GM21576 (cell line): ENCODE data around the gene KCNJ9.
"Not testable (repeated sequence)": the region's sequence is repeated elsewhere in the genome, so short reads cannot be mapped to it uniquely, and the experiment has no call there.

Experiments used
- ATAC-seq: cut with Tn5 transposase; IDR thresholded peaks from one replicate; pipeline ENCODE4 v1.9.1; 2021; ENCODE audit warnings: mild to moderate bottlenecking, moderate library complexity; ENCODE audit not compliant: unreplicated experiment

The KCNJ9 gene

DNA sequence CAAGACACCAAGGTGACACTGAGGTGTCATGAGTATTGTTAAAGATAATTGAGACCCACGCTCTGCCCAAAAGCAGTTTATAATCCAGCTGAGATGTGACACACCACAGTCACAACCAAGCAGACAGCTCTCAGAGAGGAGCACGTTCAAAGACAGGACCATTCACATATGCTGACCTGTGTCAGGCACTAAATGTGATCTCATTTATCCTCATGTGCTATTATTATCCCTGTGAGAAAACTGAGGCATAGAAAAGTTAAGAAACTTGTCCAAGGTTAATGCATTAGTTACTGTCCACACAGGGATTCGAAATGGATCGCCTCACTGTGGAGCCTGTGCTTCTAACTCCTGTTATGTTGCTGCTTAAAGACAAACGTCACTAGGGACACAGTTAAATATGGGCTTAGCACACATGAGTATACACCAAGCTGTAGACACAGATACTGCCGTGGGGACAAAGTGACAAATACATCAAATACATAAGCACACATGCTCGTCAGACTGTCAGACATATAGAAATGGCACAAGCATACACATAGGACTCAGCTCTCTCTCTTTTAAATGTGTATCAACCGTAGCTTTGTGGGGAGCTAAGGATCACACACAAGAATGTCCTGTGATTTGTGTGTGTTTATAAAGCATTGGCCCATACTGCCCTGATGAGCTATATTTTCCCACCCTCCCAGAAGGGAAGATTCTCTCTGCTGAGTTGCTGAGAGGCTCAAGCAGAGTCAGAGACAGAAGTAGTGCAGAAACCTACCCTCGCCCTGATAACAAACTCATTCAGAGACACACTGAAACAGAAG lies 20.6 kb downstream of the KCNJ9 start:
- no peak for ATAC-seq

DNA sequence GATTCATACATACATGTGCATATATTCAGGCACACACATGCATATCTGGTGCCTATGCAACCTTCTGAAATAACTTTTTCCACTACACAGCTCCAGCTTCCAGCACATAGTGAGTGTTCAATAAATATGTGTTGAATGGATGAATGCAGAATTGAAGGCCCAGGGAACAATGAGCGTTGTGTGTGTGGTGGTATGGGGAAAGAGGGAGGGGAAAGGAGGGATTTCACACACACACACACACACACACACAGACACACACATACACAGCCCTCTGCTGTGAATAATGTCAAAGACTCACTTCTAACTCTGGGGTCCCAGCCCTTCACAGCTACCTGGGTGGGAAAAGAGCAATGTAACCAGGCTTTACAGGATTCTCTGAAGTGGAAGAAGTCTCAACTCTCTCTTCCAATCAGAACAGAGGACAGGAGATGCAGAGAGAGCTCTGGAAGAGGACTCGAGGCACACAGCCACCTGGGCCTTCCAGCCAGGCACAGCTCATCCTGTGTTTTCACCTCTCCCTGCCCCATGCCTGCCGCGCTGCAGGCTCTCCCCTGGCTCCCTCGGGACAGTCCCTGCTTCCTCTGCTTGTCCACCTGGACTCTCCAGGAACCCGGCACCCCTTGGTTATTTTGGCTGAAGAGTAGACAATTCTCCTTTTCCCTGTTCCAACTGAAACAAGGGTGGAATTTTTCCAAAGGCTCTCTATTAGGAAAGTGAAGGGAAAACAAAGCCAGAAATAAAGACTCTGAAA lies 22.5 kb downstream of the KCNJ9 start:
- ATAC-seq = no peak

DNA sequence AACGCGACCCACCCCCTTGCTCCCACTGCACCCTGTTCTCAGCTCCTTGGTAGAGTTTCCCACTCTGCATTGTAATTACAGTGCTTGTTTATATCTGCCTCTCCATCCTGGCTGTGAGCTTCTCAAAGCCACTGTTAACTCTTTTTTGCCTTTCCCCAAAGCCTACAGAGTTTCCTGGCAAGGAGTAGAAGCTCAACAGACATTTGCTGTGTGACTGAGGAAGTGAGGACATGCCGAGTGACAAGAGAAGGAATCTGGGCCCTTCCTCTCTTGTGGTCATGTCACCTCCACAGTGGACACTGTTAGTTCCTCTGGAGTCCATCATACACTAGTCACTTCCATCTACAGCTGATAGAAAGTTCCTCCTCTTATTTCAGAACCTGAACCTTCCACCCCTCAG lies 23.1 kb downstream of the KCNJ9 start:
- no peak for ATAC-seq

DNA sequence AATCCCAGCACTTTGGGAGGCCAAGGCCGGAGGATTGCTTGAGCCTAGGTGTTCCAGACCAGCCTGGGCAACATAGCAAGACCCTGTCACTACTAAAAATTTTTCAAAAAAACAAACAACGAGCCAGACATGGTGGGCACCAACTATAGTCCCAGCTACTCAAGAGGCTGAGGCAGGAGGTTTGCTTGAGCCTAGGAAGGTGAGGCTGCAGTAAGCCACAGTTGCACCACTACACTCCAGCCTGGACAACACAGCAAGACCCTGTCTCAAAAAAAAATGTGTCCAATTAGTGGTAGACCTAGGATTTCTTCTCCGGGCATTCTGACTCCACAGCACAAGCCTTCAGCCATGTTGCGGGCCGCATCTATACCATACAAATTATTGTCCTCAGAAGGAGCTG lies 23.8 kb downstream of the KCNJ9 start:
- ATAC-seq = no peak

DNA sequence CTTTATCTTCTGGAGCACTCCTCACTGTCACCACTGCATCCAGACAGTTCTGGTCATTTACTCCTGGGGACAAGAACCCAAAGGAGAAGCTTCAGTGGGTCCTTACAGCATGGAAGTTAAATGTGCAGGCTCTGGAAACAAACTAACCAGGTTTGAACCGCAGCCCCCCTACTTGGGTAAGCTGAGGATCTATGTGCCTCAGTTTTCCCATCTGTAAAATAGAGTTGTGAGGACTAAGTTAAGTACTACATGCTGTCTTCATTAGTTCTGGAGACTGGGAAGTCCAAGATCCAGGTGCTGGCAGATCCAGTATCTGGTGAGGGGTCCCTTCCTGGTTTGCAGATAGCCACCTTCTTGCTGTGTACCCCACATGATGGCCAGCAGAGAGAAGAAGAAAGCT lies 26.2 kb downstream of the KCNJ9 start:
- ATAC-seq = no peak

DNA sequence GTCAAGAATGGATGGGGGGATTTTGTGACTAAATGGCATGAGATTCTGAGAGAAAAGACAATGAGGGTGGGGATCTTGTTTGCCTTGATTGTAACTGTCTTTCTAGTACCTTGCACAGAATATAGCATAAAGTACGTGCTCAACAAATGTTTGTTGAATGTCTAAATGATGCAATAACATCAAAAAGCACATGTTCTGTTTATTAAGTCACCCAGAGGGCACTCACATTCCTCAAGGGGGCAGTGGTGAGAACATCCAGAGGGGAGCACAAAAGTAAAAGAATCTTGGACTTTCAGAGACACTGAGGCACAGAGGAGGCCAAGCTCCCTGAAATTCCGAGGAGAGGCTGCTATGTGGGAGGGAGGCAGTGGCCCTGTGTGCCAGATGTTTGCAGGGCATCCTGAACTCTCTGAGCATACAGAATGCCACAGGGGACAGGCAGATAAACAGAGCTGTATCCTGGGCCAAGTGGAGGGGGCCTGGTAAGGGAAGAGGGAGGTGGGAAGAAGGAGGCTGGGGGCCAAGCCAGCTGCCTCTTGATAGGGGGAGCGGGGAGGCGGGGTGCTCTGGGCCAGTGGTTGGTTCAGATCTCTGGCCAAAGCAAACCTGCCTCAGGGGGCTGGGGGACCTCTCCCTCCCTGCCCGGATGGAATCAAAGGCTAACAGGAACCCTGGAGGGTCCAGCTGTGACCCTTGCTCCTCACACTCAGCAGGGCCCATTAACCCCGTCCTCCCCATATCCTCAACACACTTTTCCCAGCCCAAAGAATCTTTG lies 27.7 kb downstream of the KCNJ9 start:
- no peak for ATAC-seq

DNA sequence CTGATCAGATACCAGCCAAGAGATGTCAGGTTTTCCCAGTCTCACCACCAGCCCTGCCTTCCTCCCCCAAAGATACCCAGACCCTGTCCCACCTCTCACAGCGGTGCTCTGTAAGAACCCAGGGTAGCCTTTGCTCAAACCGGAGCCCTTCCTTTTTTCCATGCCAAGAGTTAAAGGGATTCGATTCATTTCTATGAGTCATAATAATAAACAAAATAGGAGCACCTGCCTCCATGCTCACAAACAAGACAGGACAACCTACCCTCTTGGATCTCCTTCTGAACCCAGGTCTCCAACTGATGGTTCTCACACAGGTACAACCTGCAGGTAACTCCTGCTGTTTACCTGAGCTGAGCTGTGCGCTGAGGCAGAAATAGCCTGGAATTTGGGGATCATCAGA lies 28.3 kb downstream of the KCNJ9 start:
- no peak for ATAC-seq

DNA sequence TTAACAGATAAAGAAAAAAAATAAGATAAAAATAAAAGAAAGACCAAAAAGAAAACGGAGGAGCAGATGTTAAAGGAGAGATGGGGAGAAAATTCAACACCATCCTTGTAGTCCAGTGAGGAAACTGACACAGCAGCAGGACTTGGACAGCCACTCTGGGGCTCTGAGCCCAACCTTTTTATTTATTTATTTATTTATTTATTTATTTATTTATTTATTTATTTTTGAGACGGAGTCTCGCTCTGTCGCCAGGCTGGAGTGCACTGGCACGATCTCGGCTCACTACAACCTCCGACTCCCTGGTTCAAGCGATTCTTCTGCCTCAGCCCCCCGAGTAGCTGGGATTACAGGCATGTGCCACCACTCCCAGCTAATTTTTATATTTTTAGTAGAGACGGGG lies 30.1 kb downstream of the KCNJ9 start:
- ATAC-seq = not testable (repeated sequence)

DNA sequence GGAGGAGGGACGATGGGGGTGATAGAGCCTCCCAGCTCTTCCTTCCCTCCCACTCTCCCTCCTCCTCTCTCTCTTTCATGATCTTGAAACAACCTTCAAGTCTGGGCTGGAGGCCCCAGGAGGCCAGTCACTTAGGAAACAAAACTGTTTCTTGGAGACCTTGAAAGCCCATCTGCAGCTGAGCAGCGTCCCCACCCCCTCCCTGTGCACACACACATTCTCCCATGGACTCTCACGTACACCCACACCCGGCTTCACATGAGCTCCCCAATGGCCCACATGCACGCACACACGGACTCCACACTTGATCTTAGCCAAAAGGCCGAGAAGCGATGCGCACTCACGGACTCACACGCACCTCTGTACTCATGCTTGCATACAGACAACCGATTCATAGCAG lies 31.0 kb downstream of the KCNJ9 start:
- ATAC-seq = no peak

DNA sequence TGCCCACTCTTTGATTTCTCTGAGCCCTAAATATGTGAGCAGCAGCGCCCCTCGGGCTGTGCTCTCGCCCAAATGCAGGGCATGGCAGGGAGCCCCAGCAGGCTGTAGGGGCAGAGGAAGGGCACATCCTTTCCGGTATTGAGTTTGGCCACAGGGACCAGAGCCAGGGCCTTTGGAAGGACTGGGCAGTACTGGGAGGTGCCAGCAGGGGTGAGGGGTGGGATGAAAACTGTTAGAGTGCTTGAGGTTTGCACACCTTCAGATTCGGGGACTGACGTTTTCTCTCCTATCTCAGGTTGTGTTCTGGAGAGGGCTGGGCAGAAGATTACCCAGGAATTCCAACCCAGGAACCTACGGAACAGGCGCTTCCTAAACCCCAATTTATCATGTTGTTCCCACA lies 32.1 kb downstream of the KCNJ9 start:
- ATAC-seq = no peak

DNA sequence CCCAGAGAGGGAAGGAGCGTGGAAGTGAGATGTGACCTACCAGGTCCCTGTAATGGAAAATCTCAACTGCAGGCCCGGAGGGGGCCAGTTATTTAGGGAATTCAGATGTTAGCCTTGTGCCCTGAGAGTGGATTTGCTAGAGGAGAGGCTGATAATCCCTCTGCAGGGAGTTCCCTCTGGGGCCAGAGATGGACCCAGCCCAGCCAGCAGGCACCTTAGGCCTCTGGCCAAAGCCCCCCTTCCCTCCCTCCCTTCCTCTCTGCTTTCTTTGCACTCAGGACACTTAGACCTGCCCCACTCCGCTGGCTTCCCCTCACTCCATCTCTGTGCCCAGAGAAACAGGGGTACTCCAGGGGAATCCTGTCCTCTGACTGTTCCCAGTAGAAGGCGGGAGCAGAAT lies 32.7 kb downstream of the KCNJ9 start:
- no peak for ATAC-seq

DNA sequence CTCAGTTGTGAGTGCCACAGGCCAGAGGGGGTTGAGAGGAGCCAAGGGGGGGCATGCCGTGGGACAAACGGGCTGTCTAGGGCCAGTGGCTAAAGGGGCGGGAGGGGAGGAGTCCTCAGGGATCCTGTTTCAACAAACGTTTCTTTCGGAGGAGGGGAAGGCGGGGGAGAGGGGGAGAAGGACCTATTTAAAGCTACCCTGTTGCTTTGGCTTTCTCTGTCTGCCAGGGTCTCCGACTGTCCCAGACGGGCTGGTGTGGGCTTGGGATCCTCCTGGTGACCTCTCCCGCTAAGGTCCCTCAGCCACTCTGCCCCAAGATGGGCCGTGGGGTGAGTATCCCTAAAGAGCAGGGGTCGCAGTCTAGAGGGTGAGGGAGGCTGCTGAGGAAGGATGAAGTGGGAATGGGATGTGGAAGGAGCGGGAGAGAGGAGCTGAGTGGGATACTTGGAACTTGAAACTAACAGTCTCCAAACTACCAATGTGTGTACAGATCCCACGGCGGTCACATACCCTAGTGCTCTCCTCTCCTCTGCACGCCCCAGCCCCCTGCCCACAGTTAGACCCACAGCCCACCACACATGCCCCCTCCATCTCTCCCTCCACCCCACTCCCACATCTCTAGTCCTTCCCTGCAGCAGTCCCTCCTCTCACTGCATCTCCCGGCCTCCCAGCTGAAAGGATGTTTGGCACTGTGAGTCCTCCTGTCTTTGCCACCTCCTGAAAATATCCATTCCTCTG lies 34.4 kb downstream of the KCNJ9 start, which contains the start of gene ATP1A2:
Gene ATP1A2 (plus strand): TSS at position 215 of the 738 bp plus-strand sequence. CDS start 103 bp downstream, at position 318.
- ATAC-seq = no peak

DNA sequence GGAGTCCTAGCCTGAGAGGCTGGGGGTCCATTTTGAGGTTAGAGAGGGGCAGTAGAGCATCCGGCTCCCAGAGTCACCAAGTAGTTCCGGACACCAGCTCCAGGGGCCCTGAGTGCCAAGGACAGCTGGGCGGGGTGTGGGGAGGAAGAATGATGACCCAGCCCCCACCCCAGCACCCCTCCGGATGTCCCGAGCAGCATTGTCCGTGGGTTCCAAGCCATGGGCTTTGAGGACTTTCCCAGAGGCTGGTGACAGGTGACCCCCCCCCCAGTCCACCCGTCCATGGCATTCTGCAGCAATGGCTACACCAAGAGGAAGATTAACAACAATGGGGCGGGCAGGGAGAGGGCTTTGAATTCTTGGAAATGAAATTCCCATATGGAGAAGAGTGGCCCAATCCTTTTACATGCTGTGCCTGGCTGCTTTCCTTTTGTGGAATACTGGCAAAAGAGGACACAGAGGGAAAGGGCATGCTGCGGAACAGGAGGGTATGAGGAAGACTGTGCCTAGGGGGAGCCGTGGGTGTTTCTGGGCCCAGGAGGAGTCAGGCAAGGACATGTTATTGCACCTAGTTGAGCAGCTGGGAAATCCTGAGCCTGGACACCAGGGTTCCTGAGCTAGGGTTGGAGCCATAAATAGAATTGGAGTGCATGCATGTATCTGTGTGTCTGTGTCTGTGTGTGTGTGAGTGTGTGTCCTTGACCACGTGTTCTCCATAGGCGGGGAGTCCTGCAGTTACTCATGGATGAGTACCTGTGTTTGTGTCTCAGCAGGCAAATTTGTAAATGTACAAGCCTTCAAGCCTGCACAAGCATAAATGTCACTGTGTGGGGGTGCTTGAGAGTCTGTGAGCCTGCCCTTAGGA lies 35.2 kb downstream of the KCNJ9 start:
- no peak for ATAC-seq

DNA sequence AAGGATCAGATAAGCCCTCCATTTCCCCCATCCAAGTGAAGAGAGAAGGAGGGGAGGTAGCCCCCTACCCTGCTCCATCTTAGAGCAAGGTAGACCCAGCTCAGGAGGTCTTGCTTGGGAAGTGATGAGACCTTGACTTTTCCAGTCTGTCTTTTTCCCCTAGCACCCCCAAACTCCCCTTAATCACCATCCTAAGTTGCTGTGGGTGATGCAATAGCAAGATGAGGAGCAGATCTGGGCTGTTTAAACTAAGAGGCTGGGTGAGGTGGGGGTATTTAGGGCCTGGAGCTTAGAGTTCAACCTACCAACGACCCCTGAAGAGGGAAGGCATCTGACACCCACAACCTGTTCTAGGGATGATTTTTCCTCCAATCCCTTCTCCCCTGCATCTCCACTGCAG lies 36.0 kb downstream of the KCNJ9 start:
- ATAC-seq = no peak

DNA sequence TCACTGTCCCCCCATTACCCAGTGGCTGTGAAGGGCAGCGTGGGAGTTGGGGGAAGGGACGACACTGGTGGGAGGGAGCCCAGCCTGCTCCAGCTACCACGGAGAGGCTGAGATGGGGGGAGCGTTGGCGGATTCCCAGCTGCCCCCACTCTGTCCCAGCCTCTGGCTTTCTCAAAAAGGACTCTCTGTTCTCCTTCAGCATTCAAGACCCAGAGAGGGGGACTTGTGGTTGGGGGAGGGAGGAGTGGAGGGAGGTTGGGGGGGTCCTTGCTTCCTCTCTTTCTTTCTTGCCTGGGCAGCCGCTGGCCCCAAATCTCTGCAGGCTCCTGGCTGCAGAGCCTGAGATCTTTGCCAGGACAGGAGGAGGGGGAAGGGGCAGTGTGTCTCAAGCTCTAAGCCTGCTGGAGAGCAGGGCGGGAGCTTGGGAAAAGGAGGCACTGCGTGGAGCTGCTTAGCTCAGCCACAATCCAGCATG lies 36.4 kb downstream of the KCNJ9 start:
- ATAC-seq = no peak

DNA sequence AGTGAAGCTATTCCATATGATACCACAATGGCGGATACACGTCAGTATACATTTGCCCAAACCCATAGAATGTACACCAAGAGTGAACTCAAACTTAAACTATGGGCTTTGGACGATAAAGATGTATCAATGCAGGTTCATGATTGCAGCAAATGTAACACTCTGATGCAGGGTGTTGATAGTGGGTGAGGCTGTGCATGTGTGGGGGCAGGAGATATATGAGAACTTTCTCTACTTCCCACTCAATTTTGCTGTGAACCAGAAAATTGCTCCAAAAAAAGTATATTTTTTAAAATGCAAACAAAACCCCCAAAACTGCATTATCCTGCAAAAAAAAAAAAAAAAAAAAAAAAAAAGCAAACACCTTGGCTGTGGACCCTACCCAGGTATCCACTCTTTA lies 37.6 kb downstream of the KCNJ9 start:
- ATAC-seq = no peak

DNA sequence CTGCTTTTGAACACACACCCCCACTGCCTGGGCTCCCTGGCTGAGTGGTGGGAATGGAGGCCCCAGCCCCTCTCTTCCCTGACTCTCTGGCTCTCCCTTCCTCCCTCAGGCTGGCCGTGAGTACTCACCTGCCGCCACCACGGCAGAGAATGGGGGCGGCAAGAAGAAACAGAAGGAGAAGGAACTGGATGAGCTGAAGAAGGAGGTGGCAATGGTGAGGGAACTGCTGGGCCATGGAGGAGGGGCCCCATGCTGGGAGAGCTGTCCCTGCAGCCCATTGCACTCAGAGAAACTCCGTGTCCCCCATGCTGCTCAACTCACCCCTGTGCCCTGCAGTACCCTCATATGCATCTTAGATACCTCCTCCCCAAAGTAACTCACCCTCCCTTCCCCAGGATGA lies 39.5 kb downstream of the KCNJ9 start:
- no peak for ATAC-seq

DNA sequence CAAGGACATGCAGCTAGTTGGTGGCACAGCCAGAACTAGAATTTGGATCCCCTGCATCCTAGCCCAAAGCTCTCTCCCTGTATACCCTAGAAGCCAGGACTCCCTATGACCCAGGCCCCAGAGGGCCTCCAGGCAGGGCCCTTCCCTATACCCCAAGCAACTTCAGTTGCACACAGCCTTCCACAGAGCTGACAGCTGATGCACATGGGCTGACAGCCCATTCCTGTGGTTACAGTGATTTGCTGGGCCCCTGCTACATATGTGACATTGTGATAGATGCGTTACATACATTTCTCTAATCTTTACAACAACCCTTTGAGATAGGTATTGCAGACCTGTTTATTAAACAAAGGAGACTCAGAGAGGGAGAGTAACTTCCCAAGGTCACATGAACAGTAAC lies 40.0 kb downstream of the KCNJ9 start:
- no peak for ATAC-seq

DNA sequence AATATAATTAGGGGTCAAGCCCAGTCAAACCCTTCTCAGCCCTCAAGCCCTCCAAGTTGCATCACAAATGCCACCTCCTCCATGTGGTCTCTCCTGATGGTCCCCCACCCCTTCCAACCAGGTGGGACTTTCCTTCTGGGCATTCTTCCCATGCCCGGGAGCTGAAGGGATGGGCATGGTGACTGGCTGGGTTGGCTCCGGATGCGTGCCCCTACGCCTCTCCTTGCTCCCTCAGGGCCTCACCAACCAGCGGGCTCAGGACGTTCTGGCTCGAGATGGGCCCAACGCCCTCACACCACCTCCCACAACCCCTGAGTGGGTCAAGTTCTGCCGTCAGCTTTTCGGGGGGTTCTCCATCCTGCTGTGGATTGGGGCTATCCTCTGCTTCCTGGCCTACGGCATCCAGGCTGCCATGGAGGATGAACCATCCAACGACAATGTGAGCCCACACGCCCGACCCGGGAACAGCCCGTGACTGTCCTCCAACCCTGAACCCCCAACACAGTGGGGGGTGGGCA lies 41.7 kb downstream of the KCNJ9 start:
- no peak for ATAC-seq

DNA sequence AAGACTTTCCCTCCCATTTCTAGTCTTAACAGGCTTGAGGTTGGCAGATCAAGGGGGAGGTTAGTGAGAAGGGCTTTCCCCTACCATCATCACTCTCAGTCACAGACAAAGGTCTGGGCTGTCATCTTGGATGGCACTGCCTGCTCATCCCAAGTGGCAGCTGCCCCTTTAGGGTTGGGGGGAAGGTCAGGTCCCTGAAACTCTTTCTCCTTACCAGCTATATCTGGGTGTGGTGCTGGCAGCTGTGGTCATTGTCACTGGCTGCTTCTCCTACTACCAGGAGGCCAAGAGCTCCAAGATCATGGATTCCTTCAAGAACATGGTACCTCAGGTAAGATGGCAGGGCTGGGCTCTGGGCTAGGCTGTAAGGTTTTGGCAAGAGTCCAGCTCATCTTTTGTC lies 42.4 kb downstream of the KCNJ9 start:
- no peak for ATAC-seq
